Endothelial cell of umbilical vein (primary cell): Measurements from ENCODE around the gene CCNL2.

ENCODE experiments used
- POLR2A ChIP-seq: IDR thresholded peaks from 2 replicates; pipeline ENCODE4 v1.6.1; 2012; ENCODE audit warnings: low read depth, mild to moderate bottlenecking, control low read depth, low read length
- TF ChIP-seq, protein P1 (sequence below), 2 donors: IDR thresholded peaks; 1 replicate in 1 of 2; 2 replicates in 1 of 2; pipeline ENCODE4 v1.5.1; 2011; ENCODE audit warnings: low read length in 2 of 2, mild to moderate bottlenecking in 2 of 2, moderate library complexity in 2 of 2, control low read depth in 1 of 2, inconsistent platforms in 1 of 2, low read depth in 1 of 2; ENCODE audit not compliant: insufficient read depth in 1 of 2; ENCODE audit errors: extremely low read depth in 1 of 2

DNA sequence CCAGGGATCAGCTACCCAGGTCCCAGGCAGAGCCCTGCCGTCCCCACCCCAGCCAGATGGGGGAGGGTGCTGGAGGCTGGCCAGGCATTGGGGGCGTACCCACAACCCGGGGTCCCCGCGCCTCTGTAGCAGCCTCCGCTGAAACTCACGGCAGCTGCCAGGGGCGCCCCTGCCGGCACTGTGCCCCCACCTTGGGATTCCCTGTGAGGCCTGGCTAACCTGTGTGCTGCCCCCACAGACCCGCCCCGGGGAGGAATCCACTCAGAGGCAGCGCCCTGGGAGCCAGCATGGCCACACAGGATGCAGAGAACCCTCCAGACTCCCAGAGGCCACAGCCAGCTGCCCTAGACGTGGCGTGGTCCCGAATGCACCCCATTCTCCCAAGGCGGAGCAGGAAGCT, 53.8 kb downstream of the CCNL2 start:
- TF ChIP-seq, protein P1, sequence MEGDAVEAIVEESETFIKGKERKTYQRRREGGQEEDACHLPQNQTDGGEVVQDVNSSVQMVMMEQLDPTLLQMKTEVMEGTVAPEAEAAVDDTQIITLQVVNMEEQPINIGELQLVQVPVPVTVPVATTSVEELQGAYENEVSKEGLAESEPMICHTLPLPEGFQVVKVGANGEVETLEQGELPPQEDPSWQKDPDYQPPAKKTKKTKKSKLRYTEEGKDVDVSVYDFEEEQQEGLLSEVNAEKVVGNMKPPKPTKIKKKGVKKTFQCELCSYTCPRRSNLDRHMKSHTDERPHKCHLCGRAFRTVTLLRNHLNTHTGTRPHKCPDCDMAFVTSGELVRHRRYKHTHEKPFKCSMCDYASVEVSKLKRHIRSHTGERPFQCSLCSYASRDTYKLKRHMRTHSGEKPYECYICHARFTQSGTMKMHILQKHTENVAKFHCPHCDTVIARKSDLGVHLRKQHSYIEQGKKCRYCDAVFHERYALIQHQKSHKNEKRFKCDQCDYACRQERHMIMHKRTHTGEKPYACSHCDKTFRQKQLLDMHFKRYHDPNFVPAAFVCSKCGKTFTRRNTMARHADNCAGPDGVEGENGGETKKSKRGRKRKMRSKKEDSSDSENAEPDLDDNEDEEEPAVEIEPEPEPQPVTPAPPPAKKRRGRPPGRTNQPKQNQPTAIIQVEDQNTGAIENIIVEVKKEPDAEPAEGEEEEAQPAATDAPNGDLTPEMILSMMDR (IDR thresholded peaks at IDR 0.05; ENCODE audit: extremely low read depth in 1 of 2, insufficient read depth in 1 of 2, low read depth in 1 of 2, low read length in 2 of 2): no peak
- TF ChIP-seq POLR2A: no peak
